Esophagus muscularis mucosa (tissue), 4 donors: ENCODE measurements around the gene CSMD2. TPM values are rescaled to one million over a fixed set of nuclear protein-coding genes. Genes with fewer than 3 reads are reported as not detected.

ENCODE experiments used
- DNase-seq: peaks from one replicate; pipeline ENCODE4 v3.0.0-alpha.2; 2017; ENCODE audit errors: extremely low spot score
- H3K27ac ChIP-seq, 4 donors: fragments of 200-600 bp; sonication (generic); replicated peaks in 1 of 4; 1 replicate in 3 of 4; 2 replicates in 1 of 4; pipeline ENCODE4 v1.5.1; 2016 to 2019; ENCODE audit warnings: mild to moderate bottlenecking in 1 of 4
- H3K27me3 ChIP-seq, 4 donors: fragments of 200-600 bp; sonication (generic); one replicate each; pipeline versions ENCODE4 v1.5.1 to v1.6.0; 2016 to 2019
- H3K36me3 ChIP-seq, 4 donors: fragments of 200-600 bp; sonication (generic); one replicate each; pipeline ENCODE4 v1.5.1; 2016 to 2019
- H3K4me1 ChIP-seq, 4 donors: fragments of 200-600 bp; sonication (generic); one replicate each; pipeline ENCODE4 v1.5.1; 2016 to 2019
- H3K4me3 ChIP-seq, 4 donors: fragments of 200-600 bp; sonication (generic); 1 replicate in 2 of 4; 2 replicates in 2 of 4; pipeline ENCODE4 v1.5.1; 2016 to 2019; ENCODE audit warnings: mild to moderate bottlenecking in 4 of 4, moderate library complexity in 1 of 4
- H3K9me3 ChIP-seq, 4 donors: fragments of 200-600 bp; sonication (generic); 1 replicate in 3 of 4; 2 replicates in 1 of 4; pipeline ENCODE4 v1.5.1; 2016 to 2019
- CTCF ChIP-seq, 3 experiments: fragments of 200-600 bp in 2 of 3; fragments of 450-650 bp in 1 of 3; sonication (generic) in 2 of 3; IDR thresholded peaks; one replicate each; pipeline ENCODE4 v1.5.1; 2017 to 2019; ENCODE audit warnings: antibody characterized with exemption in 3 of 3, mild to moderate bottlenecking in 2 of 3, moderate library complexity in 1 of 3
- EP300 ChIP-seq: sonication (generic); formaldehyde crosslinking; IDR thresholded peaks from one replicate; pipeline ENCODE4 v1.6.1; 2017; ENCODE audit warnings: antibody characterized with exemption
- POLR2A ChIP-seq: fragments of 450-650 bp; IDR thresholded peaks from one replicate; pipeline ENCODE4 v1.6.1; 2017; ENCODE audit warnings: antibody characterized with exemption, moderate library complexity, mild to moderate bottlenecking, low read depth
- POLR2AphosphoS5 ChIP-seq, 2 donors: sonication (generic); formaldehyde crosslinking; IDR thresholded peaks; one replicate each; pipeline ENCODE4 v1.6.1; 2017; ENCODE audit warnings: antibody characterized with exemption in 2 of 2
- WGBS: methylation state at CpG from one replicate; pipeline ENCODE4 v1.1.5; 2018; 5-methylcytosine and 5-hydroxymethylcytosine counted together
- intact Hi-C: fragments of 100-400 bp; cut with DNase I; formaldehyde crosslinking; loops from one replicate; pipeline ENCODE4 v1.15.1; 2023
- total RNA-seq, 4 donors: library from RNA; depleted of rRNA; stranded (reverse); fragments of >200 nt; gene quantifications; one replicate each; pipeline versions ENCODE4 v1.1.0 to v1.2.1, GENCODE V29; 2016

The CSMD2 gene
- total RNA-seq, 4 donors from 2014 or later = 0.26 to 0.75 (median 0.37) TPM

GRCh38 chr1:34163792-34164731 is 968 bp downstream of the CSMD2 start:
- intact Hi-C loops = loop anchor here (10.0 kb wide), 1 partner anchor 529 kb away; no protein-coding TSS in a partner anchor
- Histone ChIP-seq H3K4me1 (peaks cover 27 to 49% (median 45%) of the 10 kb centered on the region in 4 donors), H3K9me3 (no peaks in the 10 kb centered on the region), H3K27ac (no peak overlapping the region), H3K27me3 (peaks cover 0 to 100% (median 42%) of the 10 kb centered on the region in 4 donors), H3K36me3 (no peaks in the 10 kb centered on the region), H3K4me3 (peak overlapping the region; percentile 49 to 59 (median 50))
- WGBS = 2% methylated on average over 25 of the region's 75 CpGs
- no peak for TF ChIP-seq POLR2AphosphoS5 (IDR thresholded peaks at IDR 0.05)
- TF ChIP-seq POLR2A = no peak
- TF ChIP-seq EP300 = no peak
- TF ChIP-seq CTCF (IDR thresholded peaks at IDR 0.05) = no peak
- DNase-seq = no peak

GRCh38 chr1:34162852-34163766 is 1.9 kb downstream of the CSMD2 start:
- TF ChIP-seq EP300 (no peak), CTCF (IDR thresholded peaks at IDR 0.05) (peak; percentile 25 to 50 (median 41)), POLR2A (no peak)
- peaks cover 0 to 98% (median 39%) of the 10 kb centered on the region in 4 donors for H3K27me3 ChIP-seq
- intact Hi-C loops = loop anchor here (10.0 kb wide), 1 partner anchor 528 kb away; no protein-coding TSS in a partner anchor
- peak overlapping the region; percentile 49 to 59 (median 50) for H3K4me3 ChIP-seq
- no peaks in the 10 kb centered on the region for H3K36me3 ChIP-seq
- H3K27ac ChIP-seq = no peak overlapping the region
- WGBS = 4% methylated on average over 28 of the region's 46 CpGs
- H3K9me3 ChIP-seq = no peaks in the 10 kb centered on the region
- H3K4me1 ChIP-seq = peaks cover 27 to 49% (median 45%) of the 10 kb centered on the region in 4 donors
- no peak for DNase-seq

- no peak for TF ChIP-seq EP300
- no peak for TF ChIP-seq POLR2AphosphoS5 (IDR thresholded peaks at IDR 0.05)
- TF ChIP-seq POLR2A = no peak
- TF ChIP-seq CTCF (IDR thresholded peaks at IDR 0.05) = no peak
- Histone ChIP-seq H3K27me3 (peaks cover 0 to 62% (median 0%) of the 10 kb centered on the region in 4 donors), H3K36me3 (no peaks in the 10 kb centered on the region), H3K9me3 (no peaks in the 10 kb centered on the region), H3K27ac (no peak overlapping the region), H3K4me3 (no peak overlapping the region), H3K4me1 (no peaks in the 10 kb centered on the region)
- 55% methylated on average over 3 of the region's 3 CpGs for WGBS
- no peak for DNase-seq
- intact Hi-C loops = no loop called here
Measured at GRCh38 chr1:34156739-34157138, 8.3 kb downstream of the CSMD2 start.

- no peaks in the 10 kb centered on the region for H3K9me3 ChIP-seq
- WGBS = 69% methylated on average over 2 of the region's 2 CpGs
- TF ChIP-seq POLR2A = no peak
- no peak for TF ChIP-seq EP300
- no peak for TF ChIP-seq POLR2AphosphoS5 (IDR thresholded peaks at IDR 0.05)
- TF ChIP-seq CTCF (IDR thresholded peaks at IDR 0.05) = no peak
- no peaks in the 10 kb centered on the region for H3K36me3 ChIP-seq
- H3K4me3 ChIP-seq = no peak overlapping the region
- no peak overlapping the region for H3K27ac ChIP-seq
- peaks cover 0 to 53% (median 0%) of the 10 kb centered on the region in 4 donors for H3K27me3 ChIP-seq
- DNase-seq = no peak
- H3K4me1 ChIP-seq = no peaks in the 10 kb centered on the region
- intact Hi-C loops = no loop called here
Measured at GRCh38 chr1:34155860-34156259, 9.2 kb downstream of the CSMD2 start.
